ENCODE results near the gene STXBP5. TPM values are rescaled to one million over a fixed set of nuclear protein-coding genes. Genes with fewer than 3 reads are reported as not detected.

Gene STXBP5
- polyA plus RNA-seq, 4 donors, result 12.6 to 18.0 (median 15.5) TPM

DNA sequence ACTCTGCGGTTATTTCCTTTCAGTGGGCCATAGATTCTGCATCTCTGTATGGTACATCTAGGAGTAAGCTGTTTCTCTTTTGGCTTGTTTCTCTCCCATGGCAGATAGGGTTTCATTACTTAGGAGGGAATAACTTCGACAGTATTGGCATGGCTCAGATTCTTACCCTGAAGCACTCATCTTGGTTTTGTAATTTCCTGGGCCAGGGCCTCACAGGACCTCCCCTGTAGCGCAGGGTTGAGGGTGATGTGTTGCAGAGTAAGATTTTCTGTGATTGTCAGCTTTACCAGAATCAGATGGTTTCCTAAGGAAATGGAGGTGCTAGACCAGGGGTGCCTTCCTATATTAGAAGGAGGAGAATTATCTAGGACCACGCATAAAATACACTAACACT lies 78.3 kb downstream of the STXBP5 start:
- DNase-seq (ENCODE audit: low read depth in 4 of 4, low spot score in 2 of 4), result no peak

DNA sequence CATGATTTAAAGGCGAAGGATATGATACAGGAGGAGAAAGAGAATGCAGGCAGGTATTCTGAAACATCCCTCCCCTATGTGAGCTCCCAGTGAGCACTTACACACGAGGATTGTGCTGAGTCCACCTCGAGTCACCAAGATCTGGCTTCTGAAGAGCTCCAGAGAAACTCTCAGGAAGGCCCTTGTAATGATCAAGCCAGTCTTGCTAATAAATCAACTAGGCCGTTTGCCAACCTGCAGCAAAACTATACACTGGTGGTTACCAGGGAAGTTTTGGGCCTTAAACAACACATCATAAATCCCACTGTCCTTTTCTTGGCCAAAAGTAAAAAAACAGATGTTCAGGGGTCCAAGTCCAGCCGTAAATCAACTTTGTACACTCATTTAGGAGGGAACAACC lies 79.2 kb downstream of the STXBP5 start:
- peak; percentile 34 to 41 (median 38) for DNase-seq (ENCODE audit: low read depth in 4 of 4, low spot score in 2 of 4)

DNA sequence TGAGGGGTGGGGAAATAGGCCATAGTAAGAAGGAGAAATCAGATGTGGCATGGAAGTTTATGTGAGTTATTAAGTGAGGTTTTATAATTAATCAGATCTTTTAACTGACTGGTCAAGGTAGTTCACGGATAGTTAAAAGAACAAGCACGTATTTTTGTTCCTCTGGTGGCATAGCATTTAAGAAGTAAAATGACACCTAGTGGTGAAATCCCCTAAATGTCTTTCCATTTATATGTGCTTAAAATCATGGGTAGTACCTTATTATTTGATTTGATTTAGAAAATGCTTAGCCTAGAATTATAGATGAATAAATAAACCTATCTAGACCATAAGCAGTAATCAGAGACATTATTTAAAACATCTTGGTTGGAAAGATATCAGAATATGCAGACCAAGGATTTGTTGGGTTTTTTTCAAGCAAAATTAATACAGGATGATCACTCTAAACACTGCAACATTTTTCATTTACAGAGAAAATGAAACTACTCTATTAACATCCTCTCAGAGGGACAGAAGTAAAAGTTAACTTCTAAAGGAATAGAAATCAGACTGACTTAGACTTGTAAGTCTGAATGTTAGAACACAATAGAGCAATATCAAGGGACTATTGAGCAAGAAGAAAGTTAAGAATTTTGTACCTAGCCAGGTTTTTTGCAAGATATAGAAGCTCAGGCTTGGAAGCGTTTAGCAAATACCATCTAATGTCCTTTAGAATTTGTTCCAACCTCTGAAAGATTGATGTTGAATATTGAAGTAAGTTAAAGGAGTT lies 81.1 kb downstream of the STXBP5 start:
- peak in 1 of 4 donors; percentile 23 for DNase-seq (ENCODE audit: low read depth in 4 of 4, low spot score in 2 of 4)

GRCh38 chr6:147287869-147288271 lies 83.7 kb downstream of the STXBP5 start:
- DNase-seq (ENCODE audit: low read depth in 4 of 4, low spot score in 2 of 4), result no peak

- DNase-seq (ENCODE audit: low read depth in 4 of 4, low spot score in 2 of 4), result no peak
Measured at GRCh38 chr6:147297124-147297523, 92.9 kb downstream of the STXBP5 start.

GRCh38 chr6:147297663-147298316 lies 93.6 kb downstream of the STXBP5 start:
- no peak for DNase-seq (ENCODE audit: low read depth in 4 of 4, low spot score in 2 of 4)

- no peak for DNase-seq (ENCODE audit: low read depth in 4 of 4, low spot score in 2 of 4)
Measured at GRCh38 chr6:147298461-147298860, 94.2 kb downstream of the STXBP5 start.

DNA sequence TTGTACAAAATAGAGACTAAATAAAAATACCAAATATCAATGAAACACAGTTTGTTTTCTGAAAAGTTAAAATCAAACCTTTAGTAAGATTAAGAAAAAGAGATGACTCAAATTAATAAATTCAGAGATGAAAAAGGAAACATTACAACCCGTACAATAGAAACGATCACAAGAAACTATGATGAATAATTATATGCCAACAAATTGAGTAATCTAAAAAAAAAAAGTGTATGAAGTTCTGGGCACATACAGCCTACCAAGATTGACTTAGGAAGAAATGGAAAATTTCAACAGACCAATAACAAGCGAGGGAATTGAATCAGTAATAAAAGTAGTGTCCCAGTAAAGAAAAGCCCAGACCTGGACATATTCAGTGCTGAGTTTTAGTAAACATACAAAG lies 94.8 kb downstream of the STXBP5 start:
- no peak for DNase-seq (ENCODE audit: low read depth in 4 of 4, low spot score in 2 of 4)

- DNase-seq (ENCODE audit: low read depth in 4 of 4, low spot score in 2 of 4), result no peak
Measured at GRCh38 chr6:147301070-147301469, 96.9 kb downstream of the STXBP5 start.

DNA sequence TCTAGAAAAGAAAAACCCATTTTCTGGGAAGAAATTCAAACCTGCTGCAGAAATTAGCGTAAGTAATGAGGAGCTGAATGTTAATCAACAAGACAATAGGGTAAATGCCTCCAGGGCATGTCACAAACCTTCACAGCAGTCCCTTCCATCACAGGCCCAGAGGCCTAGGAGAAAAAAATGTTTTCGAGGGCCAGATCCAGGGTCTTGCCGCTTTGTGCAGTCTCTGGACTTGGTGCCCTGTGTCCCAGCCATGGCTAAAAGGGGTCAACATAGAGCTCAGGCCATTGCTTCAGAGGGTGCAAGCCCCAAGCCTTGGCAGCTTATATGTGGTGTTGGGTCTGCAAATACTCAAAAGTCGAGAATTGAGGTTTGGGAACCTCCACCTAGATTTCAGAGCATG lies 99.8 kb downstream of the STXBP5 start:
- DNase-seq (ENCODE audit: low read depth in 4 of 4, low spot score in 2 of 4), result no peak

GRCh38 chr6:147310521-147310920 lies 106.3 kb downstream of the STXBP5 start:
- no peak for DNase-seq (ENCODE audit: low read depth in 4 of 4, low spot score in 2 of 4)

GRCh38 chr6:147311218-147311617 lies 107.0 kb downstream of the STXBP5 start:
- no peak for DNase-seq (ENCODE audit: low read depth in 4 of 4, low spot score in 2 of 4)

- no peak for DNase-seq (ENCODE audit: low read depth in 4 of 4, low spot score in 2 of 4)
Measured at GRCh38 chr6:147321260-147321659, 117.0 kb downstream of the STXBP5 start.

DNA sequence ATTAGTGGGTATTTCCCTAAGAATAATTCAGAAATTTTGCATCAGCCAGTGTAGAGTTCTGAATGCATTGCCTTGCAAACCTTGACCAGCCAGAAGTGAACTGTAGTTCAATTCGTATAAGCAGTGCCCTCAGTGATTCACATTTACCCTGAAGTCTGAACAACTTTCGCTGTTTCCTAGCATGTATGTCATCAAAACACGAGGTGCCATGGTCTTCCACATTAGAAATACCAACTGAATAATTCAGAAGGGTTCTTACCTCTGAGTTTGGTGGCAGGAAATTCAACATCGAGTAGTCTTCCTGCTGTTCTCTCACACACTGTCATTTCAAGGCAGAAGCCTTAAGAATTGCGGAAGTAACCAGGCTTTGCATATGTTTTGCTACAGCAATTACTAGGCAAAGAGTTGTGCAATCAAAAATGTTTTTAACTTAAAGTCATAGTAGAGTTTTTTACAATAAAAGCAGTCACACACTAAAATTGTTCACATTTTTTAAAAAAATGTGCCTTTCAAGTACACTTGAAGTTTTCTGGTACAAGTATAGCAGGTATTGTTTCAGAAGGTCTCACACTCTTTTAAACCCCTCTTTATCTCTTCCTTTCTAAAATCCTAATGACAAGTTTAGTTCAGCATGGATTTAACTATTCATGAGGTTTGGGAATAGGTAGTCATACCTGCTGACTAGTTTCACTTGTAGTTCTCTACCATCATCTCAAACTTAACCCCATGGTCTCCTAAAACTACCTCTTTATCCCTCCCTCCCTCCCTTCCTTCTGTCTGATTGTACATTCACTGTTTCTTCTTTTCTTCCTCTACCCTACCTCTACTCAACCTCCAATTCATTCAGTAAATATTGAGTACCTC lies 118.3 kb downstream of the STXBP5 start:
- no peak for DNase-seq (ENCODE audit: low read depth in 4 of 4, low spot score in 2 of 4)

- DNase-seq (ENCODE audit: low read depth in 4 of 4, low spot score in 2 of 4), result no peak
Measured at GRCh38 chr6:147325557-147325956, 121.3 kb downstream of the STXBP5 start.

DNA sequence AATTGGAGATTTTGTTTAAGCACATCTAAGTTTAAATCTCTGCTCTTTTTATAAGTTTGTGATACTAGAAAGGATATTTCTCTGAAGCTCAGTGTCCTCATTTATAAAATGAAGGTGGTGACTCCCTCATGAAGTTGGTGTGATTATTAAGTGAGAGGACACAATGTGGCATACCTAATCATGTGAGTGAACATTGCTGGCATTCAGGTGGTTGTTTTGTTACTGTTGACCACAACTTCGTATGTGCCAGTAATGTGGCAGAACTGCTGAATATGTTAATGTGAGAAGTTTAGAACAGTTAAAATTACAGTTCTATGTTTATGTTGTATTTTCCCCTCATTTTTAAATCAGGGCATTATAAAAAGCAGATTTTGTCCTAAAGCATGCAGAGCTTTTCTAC lies 127.2 kb downstream of the STXBP5 start:
- DNase-seq (ENCODE audit: low read depth in 4 of 4, low spot score in 2 of 4), result no peak

GRCh38 chr6:147337921-147338320 lies 133.7 kb downstream of the STXBP5 start:
- DNase-seq (ENCODE audit: low read depth in 4 of 4, low spot score in 2 of 4), result no peak

DNA sequence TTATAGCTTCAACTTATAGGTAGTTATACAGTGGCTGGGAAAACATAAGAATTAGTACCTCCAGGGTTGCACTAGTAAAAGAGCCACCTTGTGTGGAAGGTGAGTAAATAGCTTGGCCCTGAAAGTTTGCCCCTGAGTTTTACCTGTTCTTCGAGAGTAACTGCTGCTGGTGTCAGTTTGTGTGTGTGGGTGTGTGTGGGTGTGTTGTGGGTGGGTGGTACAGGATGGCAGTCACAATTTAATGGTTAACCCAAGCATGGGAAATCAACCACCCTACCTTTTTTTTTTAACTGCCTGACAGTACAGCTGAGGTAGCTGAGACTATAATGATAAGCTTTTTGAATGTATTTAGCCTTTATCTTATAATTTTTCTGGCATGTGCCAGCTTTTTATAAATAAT lies 137.3 kb downstream of the STXBP5 start:
- DNase-seq (ENCODE audit: low read depth in 4 of 4, low spot score in 2 of 4), result peak in 1 of 4 donors; percentile 24

- DNase-seq (ENCODE audit: low read depth in 4 of 4, low spot score in 2 of 4), result no peak
Measured at GRCh38 chr6:147345902-147346301, 141.7 kb downstream of the STXBP5 start.

GRCh38 chr6:147347179-147347881 lies 143.1 kb downstream of the STXBP5 start:
- DNase-seq (ENCODE audit: low read depth in 4 of 4, low spot score in 2 of 4), result no peak
